ENCODE data around the gene RENBP.
A peak's percentile ranks its signal among the peaks of the same experiment; 100 is the strongest.

The RENBP gene

GRCh38 chrX:153970357-153971123 lies 26.1 kb upstream of the RENBP start:
- DNase-seq = no peak

- peak in 1 of 4 experiments; percentile 20 for DNase-seq
Observed at GRCh38 chrX:153969904-153970356, 25.5 kb upstream of the RENBP start.

- no peak for DNase-seq
Observed at GRCh38 chrX:153969125-153969903, 24.9 kb upstream of the RENBP start.

GRCh38 chrX:153968754-153969124 lies 24.3 kb upstream of the RENBP start:
- DNase-seq = peak in 2 of 4 experiments; percentile 14 to 44

GRCh38 chrX:153968255-153968654 lies 23.8 kb upstream of the RENBP start:
- DNase-seq = no peak

- no peak for DNase-seq
Observed at GRCh38 chrX:153967536-153968224, 23.2 kb upstream of the RENBP start.

GRCh38 chrX:153966841-153967535 lies 22.5 kb upstream of the RENBP start:
- no peak for DNase-seq

- no peak for DNase-seq
Observed at GRCh38 chrX:153966283-153966688, 21.8 kb upstream of the RENBP start.

GRCh38 chrX:153965406-153965805 lies 21.0 kb upstream of the RENBP start:
- DNase-seq = no peak

GRCh38 chrX:153964105-153964504 lies 19.7 kb upstream of the RENBP start:
- DNase-seq = no peak

- no peak for DNase-seq
Observed at GRCh38 chrX:153963546-153963945, 19.1 kb upstream of the RENBP start.

GRCh38 chrX:153961292-153961691 lies 16.8 kb upstream of the RENBP start:
- DNase-seq = no peak

- DNase-seq = no peak
Observed at GRCh38 chrX:153960786-153961185, 16.3 kb upstream of the RENBP start.

GRCh38 chrX:153960077-153960476 lies 15.6 kb upstream of the RENBP start:
- DNase-seq = no peak

GRCh38 chrX:153959649-153960048 lies 15.2 kb upstream of the RENBP start:
- no peak for DNase-seq

- no peak for DNase-seq
Observed at GRCh38 chrX:153958605-153959004, 14.2 kb upstream of the RENBP start.

- DNase-seq = no peak
Observed at GRCh38 chrX:153957224-153957623, 12.8 kb upstream of the RENBP start.

- no peak for DNase-seq
Observed at GRCh38 chrX:153956044-153956907, 11.8 kb upstream of the RENBP start.

GRCh38 chrX:153955228-153955732 lies 10.8 kb upstream of the RENBP start:
- DNase-seq = no peak

GRCh38 chrX:153954558-153955227 lies 10.2 kb upstream of the RENBP start:
- no peak for DNase-seq

- DNase-seq = no peak
Observed at GRCh38 chrX:153953892-153954557, 9.6 kb upstream of the RENBP start.

All from activated naive CD4-positive, alpha-beta T cell (primary cell).